H1 (cell line): ENCODE data around the gene GLUL. TPM values are rescaled to one million over a fixed set of nuclear protein-coding genes. Genes with fewer than 3 reads are reported as not detected.
A peak's percentile ranks its signal among the peaks of the same experiment; 100 is the strongest.

Experiments used
- GTF2F1 ChIP-seq: IDR thresholded peaks from 2 replicates; pipeline ENCODE4 v1.6.1; 2012; ENCODE audit warnings: low read depth, low read length, improper control_type of control experiment, borderline replicate concordance
- HDAC2 ChIP-seq, 2 experiments: fragments of 300-600 bp in 1 of 2; sonication (generic) in 1 of 2; IDR thresholded peaks; 2 replicates each; pipeline ENCODE4 v1.6.1; 2011 to 2012; ENCODE audit warnings: low read depth in 2 of 2, low read length in 2 of 2, mild to moderate bottlenecking in 2 of 2, moderate library complexity in 2 of 2, borderline replicate concordance in 1 of 2, inconsistent platforms in 1 of 2
- NANOG ChIP-seq: IDR thresholded peaks from 2 replicates; pipeline ENCODE4 v1.6.1; 2011; ENCODE audit warnings: low read length, low read depth, mild to moderate bottlenecking, inconsistent platforms; ENCODE audit not compliant: insufficient read depth, poor library complexity, severe bottlenecking
- POLR2A ChIP-seq, 2 experiments: IDR thresholded peaks; 1 replicate in 1 of 2; 2 replicates in 1 of 2; pipeline ENCODE4 v1.6.1; 2011; ENCODE audit warnings: low read depth in 2 of 2, low read length in 2 of 2, mild to moderate bottlenecking in 2 of 2; ENCODE audit errors: control extremely low read depth in 1 of 2
- RNF2 ChIP-seq: fragments of 200-900, 300-1000 bp; sonication (generic); IDR thresholded peaks from 2 replicates; pipeline ENCODE4 v1.7.1; 2016; ENCODE audit warnings: borderline replicate concordance, low read depth, mild to moderate bottlenecking, antibody characterized with exemption, low read length; ENCODE audit not compliant: poor library complexity, severe bottlenecking; ENCODE audit errors: missing control alignments
- SP1 ChIP-seq: IDR thresholded peaks from 2 replicates; pipeline ENCODE4 v1.6.1; 2011; ENCODE audit warnings: low read depth, low read length
- TAF1 ChIP-seq: IDR thresholded peaks from 2 replicates; pipeline ENCODE4 v1.6.1; 2011; ENCODE audit warnings: mild to moderate bottlenecking, low read depth, low read length
- TAF7 ChIP-seq: optimal IDR thresholded peaks from 2 replicates; pipeline ENCODE3; 2011; ENCODE audit warnings: low read depth, mild to moderate bottlenecking, inconsistent platforms, low read length, moderate library complexity, borderline replicate concordance
- TBP ChIP-seq: IDR thresholded peaks from 2 replicates; pipeline ENCODE4 v1.6.1; 2011; ENCODE audit warnings: low read depth, low read length, improper control_type of control experiment
- YY1 ChIP-seq: IDR thresholded peaks from 2 replicates; pipeline ENCODE4 v1.6.1; 2011; ENCODE audit warnings: low read depth, mild to moderate bottlenecking, low read length
- polyA plus RNA-seq, 7 experiments: library from polyadenylated mRNA; depleted of rRNA in 3 of 7; stranded (reverse) in 5 of 7; unstranded in 2 of 7; fragments of >200 nt in 5 of 7; fragments of 200-250 nt in 2 of 7; gene quantifications; 1 replicate in 5 of 7; 2 replicates in 1 of 7; 4 replicates in 1 of 7; pipeline versions ENCODE4 v1.2.1 to v1.2.3, GENCODE V29; 2011 to 2013; ENCODE audit warnings: missing spikeins in 2 of 7, mixed read lengths in 2 of 7
- total RNA-seq: library from RNA; stranded (reverse); fragmentation: NEBNext Ultra II Directional; extraction: Animal tissue kit (Norgen Biotek cat#: 25700); gene quantifications from 2 replicates; pipeline ENCODE4 v1.2.1, GENCODE V29; 2021
- TF ChIP-seq, protein P1 (sequence below): IDR thresholded peaks from 2 replicates; pipeline ENCODE4 v1.6.1; 2011; ENCODE audit warnings: low read length, improper control_type of control experiment
- TF ChIP-seq, protein P2 (sequence below): IDR thresholded peaks from 2 replicates; pipeline ENCODE4 v1.6.1; 2012; ENCODE audit warnings: inconsistent platforms

The GLUL gene
- total and polyA plus RNA-seq, 2 of the 8 experiments (the other 6 are each of a cell fraction or from before 2014, with no cell fraction given), result 261 to 453 TPM

GRCh38 chr1:182391362-182392049, at the start of gene GLUL (continued):
- TF ChIP-seq GTF2F1 (peak; percentile 95), NANOG (peak; percentile 50), YY1 (peak; percentile 74), TBP (peak; percentile 97), TAF7 (peak; percentile 98), POLR2A (IDR thresholded peaks at IDR 0.05; ENCODE audit: control extremely low read depth in 1 of 2, low read depth in 2 of 2, low read length in 2 of 2) (peak; percentile 99), RNF2 (no peak), HDAC2 (IDR thresholded peaks at IDR 0.05; ENCODE audit: borderline replicate concordance in 1 of 2, low read depth in 2 of 2, low read length in 2 of 2) (0 out of 4 replicates have a peak, but pooled peaks of 1 of the 2 experiments have one; percentile 35), TAF1 (peak; percentile 99), SP1 (peak; percentile 84; the same call in 1 of the 2 replicates)
- TF ChIP-seq, protein P1, sequence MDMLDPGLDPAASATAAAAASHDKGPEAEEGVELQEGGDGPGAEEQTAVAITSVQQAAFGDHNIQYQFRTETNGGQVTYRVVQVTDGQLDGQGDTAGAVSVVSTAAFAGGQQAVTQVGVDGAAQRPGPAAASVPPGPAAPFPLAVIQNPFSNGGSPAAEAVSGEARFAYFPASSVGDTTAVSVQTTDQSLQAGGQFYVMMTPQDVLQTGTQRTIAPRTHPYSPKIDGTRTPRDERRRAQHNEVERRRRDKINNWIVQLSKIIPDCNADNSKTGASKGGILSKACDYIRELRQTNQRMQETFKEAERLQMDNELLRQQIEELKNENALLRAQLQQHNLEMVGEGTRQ, result peak; percentile 69
- TF ChIP-seq, protein P2, sequence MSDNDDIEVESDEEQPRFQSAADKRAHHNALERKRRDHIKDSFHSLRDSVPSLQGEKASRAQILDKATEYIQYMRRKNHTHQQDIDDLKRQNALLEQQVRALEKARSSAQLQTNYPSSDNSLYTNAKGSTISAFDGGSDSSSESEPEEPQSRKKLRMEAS, result peak; percentile 10; the same call in 1 of the 2 replicates
- TF ChIP-seq, all 59 proteins: peak for 15
